GM18870 (cell line): Measurements from ENCODE around the gene RXRA.
A peak's percentile ranks its signal among the peaks of the same experiment; 100 is the strongest.
"Not testable (repeated sequence)": the region's sequence is repeated elsewhere in the genome, so short reads cannot be mapped to it uniquely, and the experiment has no call there.

ENCODE experiments used
- ATAC-seq: cut with Tn5 transposase; IDR thresholded peaks from one replicate; pipeline ENCODE4 v1.9.1; 2021; ENCODE audit warnings: moderate library complexity; ENCODE audit not compliant: unreplicated experiment

The RXRA gene

GRCh38 chr9:134293611-134294152 lies 32.6 kb upstream of the RXRA start:
- ATAC-seq: no peak

- ATAC-seq: no peak
Measured at GRCh38 chr9:134294153-134295071, 31.8 kb upstream of the RXRA start.

GRCh38 chr9:134295101-134295745 lies 31.0 kb upstream of the RXRA start:
- ATAC-seq: no peak

- no peak for ATAC-seq
Measured at GRCh38 chr9:134295746-134296250, 30.5 kb upstream of the RXRA start.

GRCh38 chr9:134296301-134297082 lies 29.8 kb upstream of the RXRA start:
- ATAC-seq: no peak

GRCh38 chr9:134297083-134297410 lies 29.2 kb upstream of the RXRA start:
- no peak for ATAC-seq

GRCh38 chr9:134297576-134297975 lies 28.7 kb upstream of the RXRA start:
- no peak for ATAC-seq

GRCh38 chr9:134298000-134298399 lies 28.3 kb upstream of the RXRA start:
- no peak for ATAC-seq

GRCh38 chr9:134299068-134299467 lies 27.2 kb upstream of the RXRA start:
- ATAC-seq: no peak

GRCh38 chr9:134299883-134300282 lies 26.4 kb upstream of the RXRA start:
- no peak for ATAC-seq

GRCh38 chr9:134301387-134302129 lies 24.7 kb upstream of the RXRA start:
- peak; percentile 52 for ATAC-seq

GRCh38 chr9:134302130-134302817 lies 24.0 kb upstream of the RXRA start:
- no peak for ATAC-seq

- no peak for ATAC-seq
Measured at GRCh38 chr9:134303601-134304000, 22.7 kb upstream of the RXRA start.

GRCh38 chr9:134304261-134304660 lies 22.0 kb upstream of the RXRA start:
- no peak for ATAC-seq

- no peak for ATAC-seq
Measured at GRCh38 chr9:134304690-134305089, 21.6 kb upstream of the RXRA start.

- no peak for ATAC-seq
Measured at GRCh38 chr9:134305533-134305932, 20.7 kb upstream of the RXRA start.

GRCh38 chr9:134306042-134306441 lies 20.2 kb upstream of the RXRA start:
- ATAC-seq: not testable (repeated sequence)

- ATAC-seq: no peak
Measured at GRCh38 chr9:134306636-134307600, 19.3 kb upstream of the RXRA start.
